WI38 (cell line): ENCODE data around the gene LRP3.

Experiments
- H3K4me3 ChIP-seq: 2 replicates; pipeline ENCODE4 v1.5.1; 2011; ENCODE audit warnings: low read depth, mild to moderate bottlenecking, control low read depth, low read length
- TF ChIP-seq, protein P1 (sequence below): IDR thresholded peaks from 2 replicates; pipeline ENCODE4 v1.5.1; 2012; ENCODE audit warnings: low read depth, mild to moderate bottlenecking, control low read depth, low read length

LRP3 gene

DNA sequence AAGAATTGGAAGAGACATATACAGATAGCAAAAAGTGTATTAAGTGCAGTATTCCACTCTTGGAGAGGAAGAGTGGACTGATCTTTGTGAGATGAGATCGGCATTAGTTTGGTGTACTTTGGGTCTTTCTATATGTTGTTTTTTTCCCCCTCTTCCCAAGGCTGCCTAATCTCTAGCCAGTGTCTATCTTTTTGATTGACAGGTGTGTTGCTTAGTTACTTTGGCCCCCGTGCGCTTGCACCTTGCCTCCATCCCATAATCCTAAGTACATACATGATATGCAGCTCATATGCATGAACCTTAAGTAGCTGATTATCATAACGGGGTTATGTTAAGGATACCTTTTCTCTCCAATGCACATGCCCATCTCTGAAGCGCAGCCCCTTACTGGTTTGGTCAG lies 35.8 kb downstream of the LRP3 start:
- TF ChIP-seq, protein P1, sequence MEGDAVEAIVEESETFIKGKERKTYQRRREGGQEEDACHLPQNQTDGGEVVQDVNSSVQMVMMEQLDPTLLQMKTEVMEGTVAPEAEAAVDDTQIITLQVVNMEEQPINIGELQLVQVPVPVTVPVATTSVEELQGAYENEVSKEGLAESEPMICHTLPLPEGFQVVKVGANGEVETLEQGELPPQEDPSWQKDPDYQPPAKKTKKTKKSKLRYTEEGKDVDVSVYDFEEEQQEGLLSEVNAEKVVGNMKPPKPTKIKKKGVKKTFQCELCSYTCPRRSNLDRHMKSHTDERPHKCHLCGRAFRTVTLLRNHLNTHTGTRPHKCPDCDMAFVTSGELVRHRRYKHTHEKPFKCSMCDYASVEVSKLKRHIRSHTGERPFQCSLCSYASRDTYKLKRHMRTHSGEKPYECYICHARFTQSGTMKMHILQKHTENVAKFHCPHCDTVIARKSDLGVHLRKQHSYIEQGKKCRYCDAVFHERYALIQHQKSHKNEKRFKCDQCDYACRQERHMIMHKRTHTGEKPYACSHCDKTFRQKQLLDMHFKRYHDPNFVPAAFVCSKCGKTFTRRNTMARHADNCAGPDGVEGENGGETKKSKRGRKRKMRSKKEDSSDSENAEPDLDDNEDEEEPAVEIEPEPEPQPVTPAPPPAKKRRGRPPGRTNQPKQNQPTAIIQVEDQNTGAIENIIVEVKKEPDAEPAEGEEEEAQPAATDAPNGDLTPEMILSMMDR, result no peak
- no peak overlapping the region for H3K4me3 ChIP-seq

DNA sequence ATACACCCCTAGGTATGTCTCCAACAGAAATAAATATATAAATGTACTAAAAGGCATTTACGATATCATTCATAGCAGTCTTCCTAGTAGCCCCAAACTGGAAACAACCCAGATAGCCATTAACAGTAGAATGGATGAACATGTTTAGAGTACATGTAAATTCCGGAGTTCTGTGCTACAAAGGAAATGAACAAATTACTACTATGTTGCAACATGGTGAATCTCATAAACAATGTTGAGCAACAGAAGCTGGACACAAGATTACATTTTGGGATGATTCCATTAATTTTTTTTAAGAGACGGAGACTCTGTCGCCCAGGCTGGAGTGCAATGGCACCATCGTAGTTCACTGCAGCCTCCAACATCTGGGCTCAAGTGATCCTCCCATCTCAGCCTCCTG lies 37.4 kb downstream of the LRP3 start:
- TF ChIP-seq, protein P1, result no peak
- H3K4me3 ChIP-seq, result no peak overlapping the region

DNA sequence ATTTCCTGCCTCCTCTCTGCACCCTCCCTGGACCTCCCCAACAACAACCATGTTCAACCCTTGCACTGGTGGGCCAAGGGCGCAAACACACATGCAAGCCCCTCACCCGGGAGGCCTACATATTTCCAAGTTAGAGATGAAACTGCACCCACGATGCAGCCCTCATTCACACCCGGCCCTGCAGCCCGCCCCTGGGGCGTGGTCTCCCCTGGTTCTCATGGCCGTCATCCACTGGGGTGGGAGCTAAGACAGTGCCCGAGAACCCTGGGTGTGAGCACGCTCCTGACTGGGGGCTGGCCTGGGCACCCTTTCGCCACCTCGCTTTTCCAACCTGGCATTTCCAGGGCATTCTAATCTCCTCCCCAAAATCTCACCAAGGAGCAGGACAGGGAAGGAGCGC lies 38.5 kb downstream of the LRP3 start:
- H3K4me3 ChIP-seq, result no peak overlapping the region
- TF ChIP-seq, protein P1, result no peak

DNA sequence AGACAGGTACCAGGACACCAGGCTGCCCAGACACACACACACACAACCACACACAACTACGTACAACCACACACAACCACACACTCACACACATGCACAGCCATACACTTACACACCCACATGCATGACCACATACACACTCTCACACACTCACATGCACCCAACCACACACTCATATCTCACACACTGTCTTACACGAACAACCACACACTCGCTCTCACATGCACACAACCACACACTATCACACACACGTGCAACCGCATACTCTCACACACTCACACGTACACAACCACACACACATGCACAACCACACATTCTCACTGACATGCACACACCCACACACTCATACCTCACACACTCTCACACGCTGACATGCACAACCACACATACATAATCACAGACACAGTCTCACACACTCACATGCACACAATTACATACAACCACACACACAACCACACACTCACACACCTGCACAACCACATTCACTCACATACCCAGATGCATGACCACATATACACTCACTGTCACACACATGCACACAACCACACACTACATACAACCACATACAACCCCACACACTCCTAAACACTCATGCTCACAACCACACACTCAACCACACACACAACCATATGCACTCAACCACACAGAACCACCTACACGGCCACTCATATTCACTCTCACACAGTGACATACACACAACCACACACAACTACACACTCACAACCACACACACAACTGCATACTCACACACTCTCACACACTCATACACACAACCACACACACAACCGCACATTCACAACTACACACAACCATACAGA lies 39.1 kb downstream of the LRP3 start:
- TF ChIP-seq, protein P1, result no peak
- H3K4me3 ChIP-seq, result no peak overlapping the region

DNA sequence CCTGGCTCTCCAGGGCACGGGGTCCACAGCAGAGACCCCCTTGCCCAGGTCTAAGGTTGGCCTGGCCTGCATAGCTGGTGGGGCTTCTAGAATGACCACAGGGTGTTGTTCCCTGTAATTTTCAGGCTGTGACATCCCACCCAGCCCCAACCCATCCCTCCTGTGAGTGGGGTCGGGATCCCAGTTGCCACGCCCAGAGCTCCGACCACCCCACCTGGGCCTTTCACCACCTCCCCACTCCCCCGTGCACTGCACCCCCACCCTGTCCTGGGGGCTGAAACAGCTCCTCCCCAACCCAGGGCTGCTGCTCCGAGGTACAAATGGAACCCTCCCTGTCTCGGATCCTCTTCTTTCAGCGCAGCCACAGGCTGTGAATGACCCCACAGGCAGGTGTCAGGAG lies 40.0 kb downstream of the LRP3 start:
- TF ChIP-seq, protein P1, result no peak
- H3K4me3 ChIP-seq, result no peak overlapping the region

DNA sequence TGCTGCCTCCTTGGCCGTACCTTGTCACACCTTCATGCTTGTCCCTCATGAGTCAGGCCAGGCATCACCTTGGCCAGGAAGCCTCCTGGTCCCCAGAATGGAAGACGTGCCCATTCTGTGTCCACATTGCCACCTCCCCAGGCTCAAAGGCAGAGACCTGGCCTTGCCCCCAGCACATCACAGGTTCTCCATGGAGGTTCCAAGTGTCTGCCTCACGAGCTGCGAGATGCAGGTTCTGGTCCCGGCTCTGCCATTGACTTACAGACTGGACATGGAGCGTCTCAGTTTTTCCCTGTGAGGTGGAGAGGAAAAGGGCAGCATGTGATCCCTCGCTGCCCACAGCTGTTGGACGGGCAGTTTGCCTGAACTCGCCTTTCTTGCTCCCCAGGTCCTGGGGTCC lies 40.6 kb downstream of the LRP3 start:
- no peak overlapping the region for H3K4me3 ChIP-seq
- TF ChIP-seq, protein P1, result no peak

DNA sequence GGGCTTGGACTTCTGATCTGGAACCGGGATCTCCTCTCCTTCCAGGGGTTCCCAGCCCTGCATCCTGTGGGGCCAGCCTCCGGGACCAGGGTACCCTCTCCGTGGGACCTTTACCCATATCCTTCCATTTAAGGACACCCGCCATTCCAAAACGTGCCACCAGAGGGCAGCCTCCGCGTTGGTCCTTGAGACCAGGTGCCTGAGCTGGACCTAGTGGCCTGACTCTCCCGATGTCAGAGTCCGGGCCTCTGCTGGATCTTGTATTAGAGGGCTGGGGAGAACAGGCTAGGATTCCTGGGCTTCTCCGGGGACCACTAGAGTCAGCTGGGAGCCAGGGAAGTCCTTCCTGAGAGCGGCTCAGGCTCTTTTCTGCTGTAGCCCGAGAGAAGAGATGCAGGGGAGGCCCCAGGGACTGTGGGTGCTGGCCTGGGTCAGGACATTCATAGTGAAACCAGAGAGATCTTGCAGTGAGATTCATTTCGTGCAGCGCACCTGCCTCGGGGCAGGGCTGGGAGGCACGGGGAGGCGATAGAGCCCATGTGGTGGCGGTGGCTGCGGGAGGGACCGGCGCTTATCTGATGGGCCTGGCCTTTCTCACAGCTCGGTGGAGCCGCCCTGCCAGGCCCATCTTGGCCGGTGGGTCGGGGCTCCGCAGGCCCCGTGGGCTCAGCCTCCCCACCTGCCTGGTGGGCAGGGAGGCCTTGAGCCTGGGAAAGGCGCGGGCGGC lies 41.3 kb downstream of the LRP3 start:
- TF ChIP-seq, protein P1, result peak; percentile 91
- H3K4me3 ChIP-seq, result no peak overlapping the region
